Measurements from ENCODE around the gene TOLLIP. TPM values are rescaled to one million over a fixed set of nuclear protein-coding genes. Genes with fewer than 3 reads are reported as not detected.

Gene TOLLIP
- total and polyA plus RNA-seq, 2 of the 8 experiments (the other 6 are each of a cell fraction or from before 2014, with no cell fraction given): 23.7 to 34.7 TPM

DNA sequence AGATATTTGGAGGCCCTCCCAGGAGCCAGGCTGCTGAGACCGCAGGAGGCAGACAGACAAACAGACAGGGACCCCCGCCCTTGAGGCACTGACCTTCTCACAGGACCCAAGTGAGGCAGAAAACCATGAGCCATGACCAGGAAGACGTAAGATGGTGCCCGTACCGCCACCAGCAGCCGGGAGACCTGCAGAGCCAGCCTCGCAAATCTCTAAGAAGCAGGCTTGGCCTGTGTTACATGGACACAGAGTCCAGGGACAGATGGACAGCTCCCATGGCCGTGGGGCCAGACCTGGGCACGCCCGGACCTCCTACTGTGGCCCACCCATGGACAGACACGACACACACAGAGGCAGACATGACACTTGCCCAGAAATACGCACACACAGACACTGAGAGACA, 30.7 kb upstream of the TOLLIP start:
- peaks cover 0 to 1% of the 10 kb centered on the region in 2 experiments for H4K20me1 ChIP-seq (replicated peaks in 1 of 2; ENCODE audit: control insufficient read depth in 1 of 2, insufficient read depth in 2 of 2, low read length in 2 of 2)
- no peak overlapping the region for H2AK5ac ChIP-seq (ENCODE audit: low read depth, low read length)
- no peak overlapping the region for H2AFZ ChIP-seq (ENCODE audit: low read length)
- H3K23me2 ChIP-seq (ENCODE audit: low read depth, low read length): peaks cover 13% of the 10 kb centered on the region
- H3K23ac ChIP-seq (ENCODE audit: insufficient read length): no peak overlapping the region
- H2BK12ac ChIP-seq (ENCODE audit: low read depth, low read length): 0 out of 2 replicates have a peak overlapping the region, but pooled peaks have one; percentile 39
- H3K4me3 ChIP-seq (ENCODE audit: extremely low read depth in 1 of 4, insufficient read depth in 2 of 4, low read depth in 3 of 4, low read length in 4 of 4): no peak overlapping the region
- H3K4me2 ChIP-seq (ENCODE audit: insufficient read depth in 1 of 2, low read depth in 2 of 2, low read length in 2 of 2): no peak overlapping the region
- CTCF ChIA-PET (ENCODE audit: partially characterized antibody): no interaction called here
- H3K79me2 ChIP-seq (ENCODE audit: control insufficient read depth in 1 of 2, insufficient read depth in 2 of 2, low read length in 2 of 2): no peaks in the 10 kb centered on the region
- H3K27ac ChIP-seq (ENCODE audit: low read depth, low read length): no peak overlapping the region
- DNase-seq (ENCODE audit: low read depth in 1 of 2, low spot score in 2 of 2) (peak in 1 of 2 experiments; percentile 32), FAIRE-seq (no peak)
- peak overlapping the region; percentile 72; the same call in 1 of the 2 replicates for H2BK15ac ChIP-seq (ENCODE audit: low read length)
- no peak overlapping the region for H4K91ac ChIP-seq (replicated peaks; ENCODE audit: insufficient read length, low read length)
- peaks cover 8 to 34% (median 27%) of the 10 kb centered on the region in 4 experiments for H3K27me3 ChIP-seq (replicated peaks in 1 of 4; ENCODE audit: control insufficient read depth in 3 of 4, extremely low read depth in 1 of 4, insufficient read depth in 3 of 4, low read length in 3 of 4)
- POLR2A ChIA-PET (ENCODE audit: partially characterized antibody): no interaction called here
- no peak overlapping the region for H2BK5ac ChIP-seq (ENCODE audit: low read depth, low read length)
- no peaks in the 10 kb centered on the region; a peak in 1 of 8 replicates for H3K36me3 ChIP-seq (ENCODE audit: control insufficient read depth in 2 of 4, insufficient read depth in 4 of 4, low read length in 3 of 4)
- no peak overlapping the region for H3K14ac ChIP-seq (ENCODE audit: insufficient read length)
- no peak overlapping the region for H4K5ac ChIP-seq (ENCODE audit: insufficient read length, low read depth, low read length)
- H2BK120ac ChIP-seq (replicated peaks; ENCODE audit: low read depth, low read length): no peak overlapping the region
- H3K9ac ChIP-seq (replicated peaks in 1 of 4; ENCODE audit: extremely low read depth in 1 of 4, low read depth in 3 of 4, low read length in 3 of 4): no peak overlapping the region
- H3K56ac ChIP-seq (replicated peaks; ENCODE audit: insufficient read length, low read depth, low read length): peak overlapping the region; percentile 32
- H3K9me3 ChIP-seq (ENCODE audit: insufficient read depth in 2 of 2, low read depth in 1 of 2, low read length in 1 of 2): peaks cover 0 to 3% of the 10 kb centered on the region in 2 experiments; a peak in 1 of 4 replicates
- no peak overlapping the region for H3K18ac ChIP-seq (ENCODE audit: extremely low read depth, low read length)
- H2BK20ac ChIP-seq (ENCODE audit: low read length): no peak overlapping the region
- no peaks in the 10 kb centered on the region for H3K79me1 ChIP-seq (ENCODE audit: low read depth, low read length)
- H3K4ac ChIP-seq (replicated peaks; ENCODE audit: insufficient read length, low read depth, low read length): no peak overlapping the region
- H3K4me1 ChIP-seq (replicated peaks in 1 of 4; ENCODE audit: control insufficient read depth in 3 of 4, insufficient read depth in 4 of 4, low read length in 3 of 4): peaks cover 2 to 8% (median 5%) of the 10 kb centered on the region in 4 experiments; a peak in 5 of 7 replicates
- 88% methylated on average over 12 of the region's 12 CpGs; no CpG with 5 or more reads in 1 of the 2 experiments for WGBS, 2 experiments (ENCODE audit: extremely low coverage in 1 of 2, insufficient coverage in 1 of 2, insufficient read length in 1 of 2, insufficient replicate concordance in 2 of 2, low coverage in 1 of 2, low lambda C conversion rate in 2 of 2, missing lambda C conversion rate in 1 of 2)
- no peak overlapping the region for H4K8ac ChIP-seq (ENCODE audit: extremely low read depth, insufficient read depth, low read length)
- TF ChIP-seq POLR2AphosphoS5 (IDR thresholded peaks at IDR 0.05; ENCODE audit: low read depth, low read length) (no peak), ZNF274 (IDR thresholded peaks at IDR 0.05; ENCODE audit: borderline replicate concordance, extremely low read depth, low read length) (no peak), SIX5 (IDR thresholded peaks at IDR 0.05; ENCODE audit: low read depth, low read length) (no peak), BACH1 (IDR thresholded peaks at IDR 0.05; ENCODE audit: low read length) (no peak), JUN (IDR thresholded peaks at IDR 0.05; ENCODE audit: low read depth, low read length) (no peak), TEAD4 (IDR thresholded peaks at IDR 0.05; ENCODE audit: low read depth, low read length) (no peak), TCF12 (IDR thresholded peaks at IDR 0.05; ENCODE audit: low read depth, low read length) (no peak), HDAC2 (IDR thresholded peaks at IDR 0.05; ENCODE audit: borderline replicate concordance in 1 of 2, low read depth in 2 of 2, low read length in 2 of 2) (no peak), CHD2 (IDR thresholded peaks at IDR 0.05; ENCODE audit: low read length) (no peak), ASH2L (IDR thresholded peaks at IDR 0.05; ENCODE audit: low read length) (no peak), SP1 (IDR thresholded peaks at IDR 0.05; ENCODE audit: low read depth, low read length) (no peak), TAF7 (optimal IDR thresholded peaks at IDR 0.05; ENCODE audit: borderline replicate concordance, low read depth, low read length) (no peak)
- TF ChIP-seq, protein P1, sequence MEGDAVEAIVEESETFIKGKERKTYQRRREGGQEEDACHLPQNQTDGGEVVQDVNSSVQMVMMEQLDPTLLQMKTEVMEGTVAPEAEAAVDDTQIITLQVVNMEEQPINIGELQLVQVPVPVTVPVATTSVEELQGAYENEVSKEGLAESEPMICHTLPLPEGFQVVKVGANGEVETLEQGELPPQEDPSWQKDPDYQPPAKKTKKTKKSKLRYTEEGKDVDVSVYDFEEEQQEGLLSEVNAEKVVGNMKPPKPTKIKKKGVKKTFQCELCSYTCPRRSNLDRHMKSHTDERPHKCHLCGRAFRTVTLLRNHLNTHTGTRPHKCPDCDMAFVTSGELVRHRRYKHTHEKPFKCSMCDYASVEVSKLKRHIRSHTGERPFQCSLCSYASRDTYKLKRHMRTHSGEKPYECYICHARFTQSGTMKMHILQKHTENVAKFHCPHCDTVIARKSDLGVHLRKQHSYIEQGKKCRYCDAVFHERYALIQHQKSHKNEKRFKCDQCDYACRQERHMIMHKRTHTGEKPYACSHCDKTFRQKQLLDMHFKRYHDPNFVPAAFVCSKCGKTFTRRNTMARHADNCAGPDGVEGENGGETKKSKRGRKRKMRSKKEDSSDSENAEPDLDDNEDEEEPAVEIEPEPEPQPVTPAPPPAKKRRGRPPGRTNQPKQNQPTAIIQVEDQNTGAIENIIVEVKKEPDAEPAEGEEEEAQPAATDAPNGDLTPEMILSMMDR (IDR thresholded peaks at IDR 0.05; ENCODE audit: control extremely low read depth in 1 of 3, insufficient read depth in 1 of 3, low read depth in 1 of 3, low read length in 3 of 3): no peak
